Heart left ventricle (tissue), 13 donors: Measurements from ENCODE around the gene ADARB1.

Experiments
- CTCF ChIP-seq, 12 donors: fragments of 200-600 bp; sonication (generic) in 4 of 12; IDR thresholded peaks; one replicate each; pipeline versions ENCODE4 v1.5.0 to v1.8.0; 2018 to 2022; ENCODE audit warnings: antibody characterized with exemption in 12 of 12, mild to moderate bottlenecking in 5 of 12
- POLR2A ChIP-seq, 2 donors: fragments of 450-650 bp; IDR thresholded peaks; one replicate each; pipeline ENCODE4 v1.6.1; 2017; ENCODE audit warnings: antibody characterized with exemption in 2 of 2, mild to moderate bottlenecking in 2 of 2, moderate library complexity in 2 of 2
- donor health status: ischemic (EF 13 %, LVEDD 7.1; RV severe dilation, severe dysfunction).
- donor health status: DM: no; HTN: yes; CAD: no.
- donor health status: DM: no; HTN: no; CAD: no.
- donor health status: ischemic (EF 25% LVEDD 6.9; RV normal size, moderate dysfunction).
- donor health status: ischemic (EF 25% LVEDD 5.7; RV mildly dilated, moderate dysfunction).
- donor health status: ischemic (EF 35%, LVEDD 5.7; RV mildly dilated, moderate dysfunction).
- donor health status: nonischemic (EF 11% LVEDD 7.7; RV severe dilation, severe dysfunction).
- donor health status: DM: yes; HTN: yes; CAD: no.
- donor health status: PGD.
- donor health status: ischemic (EF 29% LVEDD 5.4; RV normal size, mild dysfunction).
- donor health status: nonischemic (EF 23%, LVEDD 6.1; RV moderate dilation, normal function).

- no peak for TF ChIP-seq CTCF (IDR thresholded peaks at IDR 0.05)
- no peak for TF ChIP-seq POLR2A (IDR thresholded peaks at IDR 0.05)
These were observed 183.4 kb downstream of the ADARB1 start for GRCh38 chr21:45257673-45258341.
